Adrenal gland (tissue), 12 donors: Measurements from ENCODE around the gene UBAP1. TPM values are rescaled to one million over a fixed set of nuclear protein-coding genes. Genes with fewer than 3 reads are reported as not detected.
"Not testable (repeated sequence)": the region's sequence is repeated elsewhere in the genome, so short reads cannot be mapped to it uniquely, and the experiment has no call there.

Experiments
- DNase-seq, 7 donors: peaks; one replicate each; pipeline ENCODE4 v3.0.0-alpha.2; 2019 to 2020
- H3K27ac ChIP-seq, 5 donors: fragments of 200-600 bp; sonication (generic) in 4 of 5; 1 replicate in 3 of 5; 2 replicates in 2 of 5; pipeline versions ENCODE4 v1.5.1 to v1.8.0; 2016 to 2020; ENCODE audit warnings: mild to moderate bottlenecking in 1 of 5
- H3K27me3 ChIP-seq: fragments of 200-600 bp; 2 replicates; pipeline ENCODE4 v1.8.0; 2021
- H3K36me3 ChIP-seq, 2 donors: fragments of 200-600 bp; replicated peaks in 1 of 2; 1 replicate in 1 of 2; 2 replicates in 1 of 2; pipeline versions ENCODE4 v1.5.1 to v1.8.0; 2018 to 2022
- H3K4me1 ChIP-seq, 2 donors: fragments of 200-600 bp; replicated peaks in 1 of 2; 1 replicate in 1 of 2; 2 replicates in 1 of 2; pipeline versions ENCODE4 v1.5.1 to v1.8.0; 2018 to 2021
- H3K4me3 ChIP-seq, 4 donors: fragments of 200-600 bp; sonication (generic) in 3 of 4; one replicate each; pipeline ENCODE4 v1.5.1; 2016 to 2018
- H3K9me3 ChIP-seq, 3 donors: fragments of 200-600 bp; sonication (generic) in 1 of 3; replicated peaks in 1 of 3; 1 replicate in 2 of 3; 2 replicates in 1 of 3; pipeline versions ENCODE4 v1.5.1 to v1.8.0; 2016 to 2021
- CTCF ChIP-seq, 6 experiments: fragments of 450-650 bp in 4 of 6; fragments of 200-600 bp in 2 of 6; sonication (generic) in 1 of 6; IDR thresholded peaks; 1 replicate in 5 of 6; 2 replicates in 1 of 6; pipeline versions ENCODE4 v1.5.1 to v1.8.0; 2016 to 2021; ENCODE audit warnings: antibody characterized with exemption in 6 of 6, mild to moderate bottlenecking in 2 of 6, moderate library complexity in 1 of 6
- POLR2A ChIP-seq, 2 donors: fragments of 450-650 bp; IDR thresholded peaks; one replicate each; pipeline ENCODE4 v1.6.1; 2017; ENCODE audit warnings: antibody characterized with exemption in 2 of 2, mild to moderate bottlenecking in 2 of 2, moderate library complexity in 1 of 2
- WGBS, 4 donors: extraction: QIAGEN DNeasy Blood & Tissue Kit in 2 of 4; methylation state at CpG; one replicate each; pipeline versions ENCODE4 v1.1.5 to v1.1.7; 2013 to 2017; 5-methylcytosine and 5-hydroxymethylcytosine counted together
- intact Hi-C, 2 donors: fragments of 100-400 bp; cut with DNase I; formaldehyde crosslinking; loops; one replicate each; pipeline versions ENCODE4 v1.14.1 to v1.15.0; 2022 to 2023
- polyA plus RNA-seq, 3 donors: library from polyadenylated mRNA; stranded (reverse); fragments of 200-250 nt in 2 of 3; fragments of 350-450 nt in 1 of 3; fragmentation: Illumina TruSeq in 1 of 3; extraction: RNeasy Lipid Tissue Mini Kit (QIAGEN cat#74804) in 1 of 3; gene quantifications; one replicate each; pipeline ENCODE4 v1.2.3, GENCODE V29; 2013 to 2014
- total RNA-seq, 9 donors: library from RNA; depleted of rRNA in 4 of 9; stranded (reverse); fragments of >200 nt in 4 of 9; fragments of 120-200 nt in 1 of 9; fragmentation: NEBNext Ultra II Directional in 1 of 9; extraction: Animal tissue kit (Norgen Biotek cat#: 25700) in 1 of 9; gene quantifications; one replicate each; pipeline versions ENCODE4 v1.1.0 to v1.2.4, GENCODE V29; 2013 to 2023
- donor health status: healthy with polysubstance abuse.
- donor health status: Bipolar disorder and iron deficiency.
- donor health status: DM: yes; HTN: yes; CAD: no.
- donor health status: DM: no; HTN: no; CAD: no.
- donor health status: DM: no; HTN: no; CAD: no.
- donor health status: DM: yes; HTN: yes; CAD: no.

UBAP1 gene
- total and polyA plus RNA-seq, 12 donors, result 34.8 to 146 (median 77.4) TPM

GRCh38 chr9:34224349-34224748 lies 45.5 kb downstream of the UBAP1 start:
- DNase-seq, result no peak
- no peaks in the 10 kb centered on the region for H3K9me3 ChIP-seq
- no peaks in the 10 kb centered on the region for H3K36me3 ChIP-seq
- H3K4me1 ChIP-seq, result peaks cover 11 to 26% of the 10 kb centered on the region in 2 donors
- intact Hi-C loops, result no loop called here
- peak overlapping the region in 2 of 5 donors; percentile 82 to 86 for H3K27ac ChIP-seq
- H3K27me3 ChIP-seq, result no peaks in the 10 kb centered on the region
- no peak for TF ChIP-seq CTCF (IDR thresholded peaks at IDR 0.05)
- TF ChIP-seq POLR2A (IDR thresholded peaks at IDR 0.05), result no peak
- WGBS, 4 donors, result 87 to 97% (median 94%) methylated on average over 10 to 12 of the region's 12 CpGs
- H3K4me3 ChIP-seq, result no peak overlapping the region

- intact Hi-C loops, H3K9me3 ChIP-seq, H3K27me3 ChIP-seq, H3K4me3 ChIP-seq, H3K36me3 ChIP-seq, DNase-seq: not testable (repeated sequence)
- 91 to 99% (median 92%) methylated on average over 8 to 9 of the region's 9 CpGs for WGBS, 4 donors
- H3K4me1 ChIP-seq, result peaks cover 11 to 26% of the 10 kb centered on the region in 2 donors
- H3K27ac ChIP-seq, result peak overlapping the region in 1 of 5 donors; percentile 8
Measured at GRCh38 chr9:34226144-34226760, 47.4 kb downstream of the UBAP1 start.

- Histone ChIP-seq H3K4me1 (peaks cover 7 to 17% of the 10 kb centered on the region in 2 donors), H3K27me3 (no peaks in the 10 kb centered on the region), H3K9me3 (no peaks in the 10 kb centered on the region), H3K27ac (peak overlapping the region in 1 of 5 donors; percentile 6), H3K36me3 (no peaks in the 10 kb centered on the region), H3K4me3 (no peak overlapping the region)
- intact Hi-C loops, result no loop called here
- DNase-seq, result no peak
- TF ChIP-seq CTCF (IDR thresholded peaks at IDR 0.05) (no peak), POLR2A (IDR thresholded peaks at IDR 0.05) (no peak)
- 88 to 93% (median 91%) methylated on average over 2 of the region's 2 CpGs for WGBS, 4 donors
Measured at GRCh38 chr9:34227445-34227844, 48.6 kb downstream of the UBAP1 start.

- 85 to 98% (median 95%) methylated on average over 4 of the region's 4 CpGs for WGBS, 4 donors
Measured at GRCh38 chr9:34230556-34230955, 51.7 kb downstream of the UBAP1 start.

More at GRCh38 chr9:34230556-34230955, 51.7 kb downstream of the UBAP1 start:
- Histone ChIP-seq H3K4me3 (no peak overlapping the region), H3K27ac (no peak overlapping the region), H3K9me3 (no peaks in the 10 kb centered on the region), H3K27me3 (no peaks in the 10 kb centered on the region), H3K36me3 (peaks cover 0 to 11% of the 10 kb centered on the region in 2 donors), H3K4me1 (peaks cover 0 to 13% of the 10 kb centered on the region in 2 donors)
- TF ChIP-seq CTCF (IDR thresholded peaks at IDR 0.05), result no peak
- no peak for TF ChIP-seq POLR2A (IDR thresholded peaks at IDR 0.05)
- DNase-seq, result no peak
- intact Hi-C loops, result no loop called here
